ENCODE data around the gene MAST2. TPM values are rescaled to one million over a fixed set of nuclear protein-coding genes. Genes with fewer than 3 reads are reported as not detected.

The MAST2 gene
- total and polyA plus RNA-seq, 2 of the 13 experiments (the other 11 are each of a cell fraction or from before 2014, with no cell fraction given): 15.3 to 23.0 TPM

GRCh38 chr1:45803299-45803780 lies at the start of gene MAST2 (continued):
- TF ChIP-seq, protein P1, sequence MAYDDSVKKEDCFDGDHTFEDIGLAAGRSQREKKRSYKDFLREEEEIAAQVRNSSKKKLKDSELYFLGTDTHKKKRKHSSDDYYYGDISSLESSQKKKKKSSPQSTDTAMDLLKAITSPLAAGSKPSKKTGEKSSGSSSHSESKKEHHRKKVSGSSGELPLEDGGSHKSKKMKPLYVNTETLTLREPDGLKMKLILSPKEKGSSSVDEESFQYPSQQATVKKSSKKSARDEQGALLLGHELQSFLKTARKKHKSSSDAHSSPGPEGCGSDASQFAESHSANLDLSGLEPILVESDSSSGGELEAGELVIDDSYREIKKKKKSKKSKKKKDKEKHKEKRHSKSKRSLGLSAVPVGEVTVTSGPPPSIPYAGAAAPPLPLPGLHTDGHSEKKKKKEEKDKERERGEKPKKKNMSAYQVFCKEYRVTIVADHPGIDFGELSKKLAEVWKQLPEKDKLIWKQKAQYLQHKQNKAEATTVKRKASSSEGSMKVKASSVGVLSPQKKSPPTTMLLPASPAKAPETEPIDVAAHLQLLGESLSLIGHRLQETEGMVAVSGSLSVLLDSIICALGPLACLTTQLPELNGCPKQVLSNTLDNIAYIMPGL (CRISPR knock-in tag; IDR thresholded peaks at IDR 0.05; ENCODE audit: borderline replicate concordance in 1 of 2, low read depth in 1 of 2): peak; percentile 16 to 55; a peak in 1 of 4 replicates
- TF ChIP-seq ZNF605 (CRISPR knock-in tag; IDR thresholded peaks at IDR 0.05): no peak
- TF ChIP-seq POLR2A (IDR thresholded peaks at IDR 0.05; ENCODE audit: insufficient read depth in 1 of 2, low read depth in 2 of 2, low read length in 2 of 2): peak; percentile 46 to 80
- TF ChIP-seq ARNT2 (CRISPR knock-in tag; IDR thresholded peaks at IDR 0.05; ENCODE audit: low read depth): 0 out of 2 replicates have a peak, but pooled peaks have one; percentile 27
- TF ChIP-seq AGO2 (optimal IDR thresholded peaks at IDR 0.05; ENCODE audit: low read depth, low read length): peak; percentile 46
- peak; percentile 39; the same call in 1 of the 2 replicates for TF ChIP-seq TMF1 (CRISPR knock-in tag; IDR thresholded peaks at IDR 0.05; ENCODE audit: low read depth)
- TF ChIP-seq ADNP (CRISPR knock-in tag; IDR thresholded peaks at IDR 0.05): no peak
- TF ChIP-seq ZSCAN31 (CRISPR knock-in tag; IDR thresholded peaks at IDR 0.05; ENCODE audit: low read depth): no peak
- peak; percentile 74 for TF ChIP-seq ZFY (CRISPR knock-in tag; IDR thresholded peaks at IDR 0.05)
- no peak for TF ChIP-seq ZNF558 (CRISPR knock-in tag; IDR thresholded peaks at IDR 0.05; ENCODE audit: borderline replicate concordance)
- TF ChIP-seq DNMT3B (CRISPR knock-in tag; conservative IDR thresholded peaks at IDR 0.05): no peak
- 0 out of 2 replicates have a peak, but pooled peaks have one; percentile 11 for TF ChIP-seq ZNF768 (CRISPR knock-in tag; IDR thresholded peaks at IDR 0.05)
- no peak for TF ChIP-seq NR2F2 (IDR thresholded peaks at IDR 0.05; ENCODE audit: borderline replicate concordance, low read depth)
- TF ChIP-seq ZBTB26 (CRISPR knock-in tag; IDR thresholded peaks at IDR 0.05; ENCODE audit: borderline replicate concordance): no peak
- TF ChIP-seq BHLHE40 (IDR thresholded peaks at IDR 0.05; ENCODE audit: low read length): peak; percentile 19; the same call in 1 of the 2 replicates
- TF ChIP-seq RAD21 (CRISPR knock-in tag; IDR thresholded peaks at IDR 0.05): 0 out of 2 replicates have a peak, but pooled peaks have one; percentile 40
- peak; percentile 55 for TF ChIP-seq ZNF687 (CRISPR knock-in tag; IDR thresholded peaks at IDR 0.05)
- TF ChIP-seq HNRNPLL (IDR thresholded peaks at IDR 0.05; ENCODE audit: low read depth, low read length, poor library complexity, severe bottlenecking): peak; percentile 79
- no peak for TF ChIP-seq ZNF710 (CRISPR knock-in tag; IDR thresholded peaks at IDR 0.05; ENCODE audit: borderline replicate concordance)
- peak; percentile 52; the same call in 1 of the 3 replicates for TF ChIP-seq MXI1 (IDR thresholded peaks at IDR 0.05; ENCODE audit: borderline replicate concordance, low read depth, low read length)
- peak; percentile 72 for TF ChIP-seq RBFOX2 (IDR thresholded peaks at IDR 0.05; ENCODE audit: low read depth, low read length)
- TF ChIP-seq POLR2AphosphoS5 (IDR thresholded peaks at IDR 0.05; ENCODE audit: low read depth, low read length): peak; percentile 51

Data from HepG2 (cell line).